Spleen (tissue), 11 donors: ENCODE measurements around the gene TCF7L2. TPM values are rescaled to one million over a fixed set of nuclear protein-coding genes. Genes with fewer than 3 reads are reported as not detected.

ENCODE experiments used
- DNase-seq: peaks from one replicate; pipeline ENCODE4 v3.0.0-alpha.2; 2020
- H3K27ac ChIP-seq, 8 donors: fragments of 200-600 bp; sonication (generic) in 7 of 8; 1 replicate in 4 of 8; 2 replicates in 4 of 8; pipeline versions ENCODE4 v1.5.0 to v1.8.0; 2016 to 2021; ENCODE audit warnings: inconsistent platforms in 4 of 8, mild to moderate bottlenecking in 4 of 8, moderate library complexity in 1 of 8
- H3K27me3 ChIP-seq, 7 donors: fragments of 200-600 bp; sonication (generic) in 6 of 7; replicated peaks in 1 of 7; 1 replicate in 4 of 7; 2 replicates in 3 of 7; pipeline versions ENCODE4 v1.5.0 to v1.8.0; 2016 to 2021; ENCODE audit warnings: inconsistent platforms in 3 of 7, mild to moderate bottlenecking in 1 of 7
- H3K36me3 ChIP-seq, 6 donors: fragments of 200-600 bp; sonication (generic) in 5 of 6; 1 replicate in 4 of 6; 2 replicates in 2 of 6; pipeline versions ENCODE4 v1.5.0 to v1.8.0; 2016 to 2021; ENCODE audit warnings: inconsistent platforms in 2 of 6
- H3K4me1 ChIP-seq, 6 donors: fragments of 200-600 bp; sonication (generic) in 5 of 6; 1 replicate in 3 of 6; 2 replicates in 3 of 6; pipeline versions ENCODE4 v1.5.0 to v1.8.0; 2016 to 2021; ENCODE audit warnings: inconsistent platforms in 3 of 6
- H3K4me3 ChIP-seq, 8 donors: fragments of 200-600 bp; sonication (generic) in 7 of 8; 1 replicate in 4 of 8; 2 replicates in 4 of 8; pipeline versions ENCODE4 v1.5.0 to v1.8.0; 2016 to 2021; ENCODE audit warnings: inconsistent platforms in 4 of 8, mild to moderate bottlenecking in 4 of 8, moderate library complexity in 2 of 8
- H3K9me3 ChIP-seq, 8 donors: fragments of 200-600 bp; sonication (generic) in 7 of 8; 1 replicate in 4 of 8; 2 replicates in 4 of 8; pipeline versions ENCODE4 v1.5.0 to v1.8.0; 2016 to 2021; ENCODE audit warnings: inconsistent platforms in 4 of 8
- CTCF ChIP-seq, 11 experiments: fragments of 200-600 bp in 7 of 11; fragments of 450-650 bp in 4 of 11; sonication (generic) in 4 of 11; IDR thresholded peaks in 8 of 11; conservative IDR thresholded peaks in 3 of 11; 1 replicate in 7 of 11; 2 replicates in 4 of 11; pipeline versions ENCODE4 v1.4.0 to v1.8.0; 2016 to 2021; ENCODE audit warnings: antibody characterized with exemption in 11 of 11, inconsistent platforms in 4 of 11, mild to moderate bottlenecking in 1 of 11
- POLR2A ChIP-seq, 3 donors: fragments of 450-650 bp; IDR thresholded peaks; one replicate each; pipeline ENCODE4 v1.5.1; 2017; ENCODE audit warnings: antibody characterized with exemption in 3 of 3, mild to moderate bottlenecking in 1 of 3
- POLR2AphosphoS5 ChIP-seq, 3 donors: sonication (generic); formaldehyde crosslinking; IDR thresholded peaks; one replicate each; pipeline ENCODE4 v1.5.1; 2017; ENCODE audit warnings: antibody characterized with exemption in 3 of 3
- WGBS, 5 donors: extraction: QIAGEN DNeasy Blood & Tissue Kit in 3 of 5; methylation state at CpG; one replicate each; pipeline versions ENCODE4 v1.1.5 to v1.1.7; 2013 to 2018; 5-methylcytosine and 5-hydroxymethylcytosine counted together
- intact Hi-C: fragments of 100-400 bp; cut with DNase I; formaldehyde crosslinking; loops from one replicate; pipeline ENCODE4 v1.15.0; 2023; ENCODE audit warnings: low total_unique reads
- polyA plus RNA-seq, 3 donors: library from polyadenylated mRNA; stranded (reverse); fragments of 200-250 nt; gene quantifications; one replicate each; pipeline ENCODE4 v1.2.1, GENCODE V29; 2013
- total RNA-seq, 7 donors: library from RNA; depleted of rRNA in 3 of 7; stranded (reverse); fragments of >200 nt in 3 of 7; fragmentation: NEBNext Ultra II Directional in 4 of 7; extraction: Animal tissue kit (Norgen Biotek cat#: 25700) in 4 of 7; gene quantifications; one replicate each; pipeline versions ENCODE4 v1.1.0 to v1.2.1, GENCODE V29; 2016 to 2021
- donor health status: healthy with polysubstance abuse.
- donor health status: DM: no; HTN: no; CAD: no; lungs with moderate emphysema.
- donor health status: DM: no; HTN: no; CAD: no.
- donor health status: Bipolar disorder and iron deficiency.
- donor health status: healthy.
- donor health status: DM: no; HTN: no; CAD: no.
- donor health status: DM: yes; HTN: yes; CAD: no.

Gene TCF7L2
- total and polyA plus RNA-seq, 10 donors = 4.6 to 85.6 (median 34.7) TPM

DNA sequence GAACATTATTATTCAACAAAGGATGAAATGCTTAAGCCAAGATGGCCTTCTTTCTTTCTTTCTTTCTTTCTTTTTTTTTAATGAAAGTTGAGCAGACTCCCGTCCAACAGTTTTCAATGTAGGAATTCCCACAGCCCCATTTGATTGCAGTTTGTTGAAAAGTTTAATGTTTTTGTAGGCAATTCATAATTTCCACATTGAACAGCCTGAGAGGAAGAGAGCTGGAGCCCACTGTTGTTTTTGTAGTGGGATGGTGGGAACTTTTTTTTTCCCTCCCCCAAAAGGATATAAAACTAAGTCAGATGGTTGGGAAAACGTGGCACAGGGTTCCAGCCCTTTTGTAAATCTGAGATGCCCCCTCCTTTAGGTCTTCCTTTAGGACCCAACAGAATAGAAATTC lies 86.6 kb downstream of the TCF7L2 start:
- peaks cover 0 to 11% (median 0%) of the 10 kb centered on the region in 6 donors for H3K36me3 ChIP-seq
- H3K9me3 ChIP-seq = no peaks in the 10 kb centered on the region
- no peak for TF ChIP-seq POLR2A (IDR thresholded peaks at IDR 0.05)
- TF ChIP-seq CTCF (IDR thresholded peaks at IDR 0.05 in 8 of 11, conservative IDR thresholded peaks at IDR 0.05 in 3 of 11) = no peak
- TF ChIP-seq POLR2AphosphoS5 (IDR thresholded peaks at IDR 0.05) = no peak
- intact Hi-C loops = no loop called here
- peaks cover 0 to 40% (median 10%) of the 10 kb centered on the region in 6 donors for H3K4me1 ChIP-seq
- no peaks in the 10 kb centered on the region for H3K27me3 ChIP-seq
- no peak overlapping the region for H3K27ac ChIP-seq
- no peak overlapping the region for H3K4me3 ChIP-seq
- DNase-seq = no peak
- WGBS, 5 donors = 59 to 87% (median 78%) methylated on average over 2 of the region's 2 CpGs

DNA sequence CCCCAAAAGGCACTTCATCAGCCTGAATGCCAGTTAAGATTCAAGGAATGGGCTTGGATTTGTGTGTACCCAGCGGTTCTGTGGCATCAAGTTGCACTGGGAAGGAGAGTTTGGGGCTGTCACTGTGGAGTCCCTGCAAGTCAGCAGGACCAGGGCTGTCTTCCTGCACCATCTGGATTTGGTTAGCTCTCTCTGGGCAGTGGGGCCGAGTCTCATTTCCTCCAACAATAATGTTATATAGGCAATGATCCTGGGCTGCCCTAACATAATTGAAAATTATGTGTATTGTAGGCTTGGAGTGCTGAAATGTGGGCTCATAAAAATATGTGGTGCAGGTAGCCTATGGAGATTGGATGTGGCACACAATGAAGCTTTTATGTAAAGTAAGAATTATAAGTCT lies 87.2 kb downstream of the TCF7L2 start:
- TF ChIP-seq POLR2A (IDR thresholded peaks at IDR 0.05) = no peak
- no peak for TF ChIP-seq CTCF (IDR thresholded peaks at IDR 0.05 in 8 of 11, conservative IDR thresholded peaks at IDR 0.05 in 3 of 11)
- no peak for TF ChIP-seq POLR2AphosphoS5 (IDR thresholded peaks at IDR 0.05)
- H3K4me1 ChIP-seq = peaks cover 0 to 44% (median 10%) of the 10 kb centered on the region in 6 donors
- intact Hi-C loops = no loop called here

GRCh38 chr10:113038183-113038582 lies 88.1 kb downstream of the TCF7L2 start:
- TF ChIP-seq CTCF (IDR thresholded peaks at IDR 0.05 in 8 of 11, conservative IDR thresholded peaks at IDR 0.05 in 3 of 11) = no peak
- TF ChIP-seq POLR2A (IDR thresholded peaks at IDR 0.05) = no peak
- TF ChIP-seq POLR2AphosphoS5 (IDR thresholded peaks at IDR 0.05) = no peak
- H3K36me3 ChIP-seq = peaks cover 0 to 22% (median 0%) of the 10 kb centered on the region in 6 donors

More for the DNA sequence above, 87.2 kb downstream of the TCF7L2 start:
- H3K27me3 ChIP-seq = no peaks in the 10 kb centered on the region
- no peak overlapping the region for H3K4me3 ChIP-seq
- DNase-seq = no peak
- peaks cover 0 to 17% (median 0%) of the 10 kb centered on the region in 6 donors for H3K36me3 ChIP-seq
- H3K27ac ChIP-seq = no peak overlapping the region
- no peaks in the 10 kb centered on the region for H3K9me3 ChIP-seq
- 90 to 99% (median 93%) methylated on average over 2 of the region's 2 CpGs for WGBS, 5 donors

DNA sequence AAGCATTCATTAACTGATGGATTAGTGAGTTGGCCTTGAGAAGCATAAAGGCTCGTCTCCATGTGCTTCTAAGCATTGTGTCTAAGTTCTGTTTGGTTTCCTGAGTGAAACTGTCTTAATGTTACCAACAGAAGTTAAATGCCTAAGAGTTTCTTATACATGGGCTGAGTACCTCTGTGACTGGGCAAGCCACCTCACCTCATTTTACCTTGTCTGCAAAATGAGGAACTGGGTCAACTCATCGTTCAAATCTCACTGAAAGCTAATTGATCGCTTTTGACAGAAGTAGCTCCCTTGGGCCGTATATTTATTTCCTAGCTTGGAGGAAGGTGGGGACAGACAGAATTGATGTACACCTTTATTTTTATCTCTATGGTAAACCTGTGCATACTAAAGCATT lies 88.9 kb downstream of the TCF7L2 start:
- 73 to 87% (median 75%) methylated on average over 4 of the region's 4 CpGs for WGBS, 5 donors
- H3K36me3 ChIP-seq = peaks cover 0 to 22% (median 0%) of the 10 kb centered on the region in 6 donors
- TF ChIP-seq POLR2A (IDR thresholded peaks at IDR 0.05) (no peak), POLR2AphosphoS5 (IDR thresholded peaks at IDR 0.05) (no peak), CTCF (IDR thresholded peaks at IDR 0.05 in 8 of 11, conservative IDR thresholded peaks at IDR 0.05 in 3 of 11) (no peak)

More at GRCh38 chr10:113038183-113038582, 88.1 kb downstream of the TCF7L2 start:
- WGBS, 5 donors = 91 to 93% (median 91%) methylated on average over 12 of the region's 12 CpGs
- H3K9me3 ChIP-seq = no peaks in the 10 kb centered on the region
- no peak overlapping the region for H3K4me3 ChIP-seq
- intact Hi-C loops = no loop called here
- no peaks in the 10 kb centered on the region for H3K27me3 ChIP-seq
- H3K27ac ChIP-seq = no peak overlapping the region
- no peak for DNase-seq
- peaks cover 0 to 43% (median 12%) of the 10 kb centered on the region in 6 donors for H3K4me1 ChIP-seq

More for the DNA sequence above, 88.9 kb downstream of the TCF7L2 start:
- intact Hi-C loops = no loop called here
- no peak overlapping the region for H3K4me3 ChIP-seq
- DNase-seq = no peak
- no peaks in the 10 kb centered on the region for H3K27me3 ChIP-seq
- H3K4me1 ChIP-seq = peaks cover 0 to 46% (median 13%) of the 10 kb centered on the region in 6 donors
- no peak overlapping the region for H3K27ac ChIP-seq
- H3K9me3 ChIP-seq = no peaks in the 10 kb centered on the region
